Stromal cell of bone marrow (primary cell): ENCODE measurements around the gene KCNK5.

Experiments
- DNase-seq: peaks from one replicate; pipeline ENCODE4 v3.0.0-alpha.2; 2012; ENCODE audit warnings: low read depth

Gene KCNK5

DNA sequence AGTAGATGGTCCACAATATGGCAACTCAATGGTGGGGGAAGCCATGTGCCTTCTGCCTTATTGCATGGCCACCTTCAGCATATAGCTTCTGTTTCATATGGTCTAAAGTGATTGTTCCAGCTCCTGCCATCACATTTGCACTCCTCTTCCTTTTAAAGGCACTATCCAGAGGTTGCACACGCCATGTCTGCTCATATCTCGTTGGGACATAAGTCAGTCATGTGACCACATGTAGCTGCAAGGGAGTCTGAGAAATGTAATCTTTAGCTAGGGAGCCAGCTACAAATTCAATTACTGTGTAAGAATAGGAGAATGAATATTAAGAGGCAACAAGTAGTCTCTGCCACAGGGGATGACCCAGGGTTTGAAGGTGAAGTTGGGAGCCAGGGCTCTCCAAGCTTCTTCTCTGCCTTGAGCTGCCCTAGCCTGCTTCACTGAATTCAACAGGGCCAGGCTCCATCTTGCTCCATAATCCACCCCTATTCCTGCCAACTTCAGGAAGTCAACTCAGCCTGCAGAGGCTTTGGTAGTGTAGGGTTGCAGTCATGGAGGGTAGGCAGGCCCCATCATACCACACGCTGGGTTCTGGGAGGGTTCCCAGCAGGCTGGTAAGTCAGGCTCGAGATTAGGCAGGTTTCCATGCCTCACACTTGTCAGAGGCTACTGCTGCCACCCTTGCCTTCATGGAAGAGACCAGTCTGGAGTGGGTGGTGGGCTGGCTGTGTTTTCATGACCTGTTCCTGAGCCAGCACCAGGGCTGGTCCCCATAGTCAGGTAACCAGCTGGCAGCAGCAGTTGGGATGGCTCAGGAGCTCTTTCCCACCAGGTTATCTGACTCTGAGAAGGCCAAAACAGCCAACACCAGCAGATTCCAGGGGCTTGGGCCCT, 57.5 kb downstream of the KCNK5 start:
- no peak for DNase-seq

DNA sequence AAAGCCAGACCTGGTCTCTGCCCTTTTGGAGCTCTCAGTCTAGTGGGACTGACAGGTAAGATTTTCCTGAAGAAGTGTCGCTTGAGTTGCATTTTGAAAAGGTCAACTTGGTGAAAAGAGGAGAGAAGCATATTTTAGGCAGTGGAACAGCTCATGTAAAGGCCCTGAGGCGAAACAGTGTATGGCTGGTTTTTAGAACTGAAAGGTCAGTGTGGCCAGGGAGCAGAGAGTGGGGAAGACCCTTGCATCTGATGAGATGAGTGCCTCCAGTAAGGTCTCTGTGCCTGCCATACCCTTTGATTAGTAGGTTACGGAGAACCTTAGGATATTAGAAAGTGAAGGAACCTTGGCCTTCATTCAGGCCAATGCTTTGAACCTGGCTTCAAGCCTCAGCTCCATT, 58.4 kb downstream of the KCNK5 start:
- no peak for DNase-seq

DNA sequence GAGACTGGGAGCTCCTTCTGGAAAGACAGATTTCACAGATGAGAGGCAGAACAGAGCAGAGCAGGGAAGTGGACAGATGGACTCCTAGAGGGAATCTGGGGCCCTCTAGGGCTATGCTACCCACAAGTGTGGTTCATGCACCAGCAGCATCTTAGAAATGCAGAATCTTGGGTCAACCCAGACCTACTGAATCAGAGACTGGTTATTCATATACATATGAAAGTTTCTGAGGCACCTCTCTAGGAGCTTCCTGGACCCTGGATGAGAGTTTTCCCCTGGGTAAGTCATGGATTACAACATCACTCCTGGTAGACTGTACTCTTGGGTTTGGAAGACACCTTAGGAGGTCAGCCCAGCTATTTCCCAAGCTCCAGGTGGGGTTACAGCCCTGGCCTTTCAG, 58.9 kb downstream of the KCNK5 start:
- DNase-seq: no peak

DNA sequence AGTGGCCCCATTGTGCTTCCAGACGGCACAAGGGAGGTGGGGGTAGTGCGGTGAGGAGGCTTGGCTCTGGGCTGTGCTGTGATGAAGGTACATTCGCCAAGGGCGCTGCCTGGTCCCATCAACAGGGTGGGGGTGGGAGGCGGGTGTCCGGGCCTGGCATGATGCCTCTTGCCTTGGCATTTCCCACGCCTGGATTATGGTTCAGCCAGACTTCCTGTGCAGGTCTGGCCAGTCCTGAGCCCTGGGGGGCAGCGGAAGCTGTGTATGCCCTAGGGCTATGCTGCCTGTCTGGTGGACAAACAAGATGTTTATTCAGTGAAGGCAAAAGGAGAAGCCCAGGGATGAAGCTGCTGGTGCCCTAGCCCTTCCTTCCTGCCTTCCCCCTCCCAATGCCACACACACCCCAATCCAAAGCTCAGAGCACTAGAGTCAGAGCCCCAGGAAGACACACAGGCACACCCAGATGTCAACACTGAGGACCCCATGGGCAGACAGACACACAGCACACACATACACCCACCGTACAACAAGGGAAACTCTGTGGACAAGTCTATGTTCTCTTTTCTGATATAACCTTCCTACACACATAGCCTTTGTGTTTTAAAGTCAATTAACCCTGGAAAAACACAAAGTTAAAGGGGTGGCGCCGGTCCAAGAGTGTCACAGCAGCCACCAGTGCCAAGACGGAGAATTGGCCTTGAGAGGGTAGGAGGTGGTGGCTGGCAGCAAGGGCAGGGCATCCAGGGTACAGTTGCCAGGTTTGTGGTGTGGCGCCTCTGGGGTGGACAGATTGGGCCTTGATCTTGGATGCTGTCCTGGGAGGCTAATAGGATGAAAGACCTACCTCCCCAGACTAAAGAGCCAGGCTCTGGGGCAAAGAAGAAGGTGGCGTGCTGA, 59.6 kb downstream of the KCNK5 start:
- no peak for DNase-seq

DNA sequence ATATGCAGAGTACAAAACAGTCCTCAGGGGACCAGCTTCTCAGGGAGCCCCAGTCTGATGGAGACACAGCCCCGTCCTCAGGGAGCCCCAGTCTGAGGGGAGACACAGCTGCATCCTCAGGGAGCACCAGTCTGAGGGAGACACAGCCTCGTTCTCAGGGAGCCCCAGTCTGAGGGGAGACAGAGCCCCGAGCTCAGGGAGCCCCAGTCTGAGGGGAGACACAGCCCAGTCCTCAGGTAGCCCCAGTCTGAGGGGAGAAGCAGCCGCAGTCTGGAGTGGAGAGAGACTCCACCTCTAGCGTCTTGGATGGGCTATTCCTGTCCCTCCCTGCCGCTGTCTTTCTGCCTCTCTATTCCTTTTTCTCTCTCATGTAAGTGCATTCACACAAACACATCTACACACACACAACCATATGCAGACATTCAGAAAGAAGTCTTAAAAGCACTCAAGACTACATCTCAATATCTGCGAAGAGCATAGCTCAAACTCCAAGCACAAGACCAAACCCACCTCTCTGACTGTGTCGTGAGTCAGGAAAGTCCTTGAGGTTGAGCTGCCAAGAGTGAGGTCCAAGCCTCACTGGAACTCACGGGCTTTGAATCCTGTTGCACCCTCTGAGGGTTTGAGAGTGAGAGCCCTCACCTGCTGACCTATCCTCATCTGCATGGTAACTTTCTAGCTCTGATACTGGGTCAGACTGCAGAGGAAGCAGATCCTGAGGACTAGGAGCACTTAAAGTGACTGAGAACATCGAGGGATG, 61.2 kb downstream of the KCNK5 start:
- DNase-seq: no peak

DNA sequence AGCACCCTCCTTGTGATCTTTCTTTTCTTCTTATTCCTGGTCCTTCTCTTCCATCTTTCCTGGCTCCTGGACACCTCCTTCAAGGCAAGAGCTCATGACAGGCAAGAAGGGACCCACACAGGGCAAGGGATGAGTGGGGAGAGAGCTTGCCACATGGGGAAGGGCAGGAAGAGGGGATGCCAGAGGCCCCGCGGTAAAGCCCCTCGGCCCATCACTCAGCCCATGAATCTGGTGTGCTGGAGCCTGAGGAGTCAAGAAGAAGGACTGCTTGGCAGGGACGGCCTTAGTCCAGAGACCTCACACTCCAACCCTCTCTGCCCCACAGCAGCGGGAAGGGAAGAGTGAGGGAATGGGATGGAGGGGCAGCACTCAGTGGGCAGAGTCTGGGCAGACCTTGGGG, 62.0 kb downstream of the KCNK5 start:
- no peak for DNase-seq

DNA sequence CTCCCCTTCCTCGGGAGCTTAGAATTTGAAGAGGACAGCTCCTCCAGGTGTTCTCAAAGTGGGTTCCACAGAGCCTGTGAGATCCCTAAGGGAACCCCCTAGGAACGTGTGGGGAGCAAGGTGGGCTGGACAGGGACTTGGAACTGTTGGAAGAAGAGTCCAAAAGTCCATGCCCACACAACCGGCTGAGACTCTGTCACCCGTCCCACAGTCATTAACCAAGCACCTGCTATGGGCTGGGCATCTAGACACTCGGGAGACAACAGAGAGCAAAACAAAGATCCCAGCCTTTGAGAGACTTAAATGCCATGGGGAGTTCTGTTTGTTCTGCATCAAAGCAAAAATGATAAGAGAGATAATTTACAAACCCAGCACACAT, 62.4 kb downstream of the KCNK5 start:
- DNase-seq: no peak

DNA sequence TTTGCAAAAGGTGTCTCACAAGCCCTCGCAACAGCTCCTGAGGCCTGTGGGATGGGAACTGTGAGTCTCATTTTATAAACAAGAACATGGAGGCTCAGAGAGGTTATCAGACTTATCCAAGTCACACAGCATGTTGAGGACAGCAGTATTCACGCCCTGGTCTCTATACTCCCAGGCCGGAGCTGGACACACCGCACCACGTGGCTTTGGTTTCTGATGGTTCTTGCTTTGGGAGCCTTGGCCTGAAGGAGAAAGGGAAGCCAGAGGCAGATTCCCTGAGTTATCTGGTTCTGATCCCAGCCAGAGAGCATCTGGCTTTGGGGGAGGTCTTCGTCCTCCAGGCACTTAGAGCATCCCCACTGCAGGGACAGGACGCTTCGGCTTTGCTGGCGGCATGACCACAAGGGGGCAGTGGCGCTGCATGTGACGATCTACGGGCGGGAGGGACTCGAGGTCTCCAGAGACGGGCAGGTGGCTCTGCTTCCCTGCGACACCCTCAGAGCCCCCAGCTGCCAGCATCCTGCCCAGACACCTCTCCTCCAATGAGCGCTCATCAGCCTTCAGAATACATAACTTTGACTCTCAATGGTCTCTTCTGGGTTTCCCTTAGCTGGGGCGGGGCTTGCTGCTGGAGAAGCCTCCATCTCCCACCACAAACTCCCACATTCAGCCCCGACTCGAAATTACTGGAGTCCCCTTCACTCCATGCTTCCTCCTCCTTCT, 62.9 kb downstream of the KCNK5 start:
- peak; percentile 4 for DNase-seq

DNA sequence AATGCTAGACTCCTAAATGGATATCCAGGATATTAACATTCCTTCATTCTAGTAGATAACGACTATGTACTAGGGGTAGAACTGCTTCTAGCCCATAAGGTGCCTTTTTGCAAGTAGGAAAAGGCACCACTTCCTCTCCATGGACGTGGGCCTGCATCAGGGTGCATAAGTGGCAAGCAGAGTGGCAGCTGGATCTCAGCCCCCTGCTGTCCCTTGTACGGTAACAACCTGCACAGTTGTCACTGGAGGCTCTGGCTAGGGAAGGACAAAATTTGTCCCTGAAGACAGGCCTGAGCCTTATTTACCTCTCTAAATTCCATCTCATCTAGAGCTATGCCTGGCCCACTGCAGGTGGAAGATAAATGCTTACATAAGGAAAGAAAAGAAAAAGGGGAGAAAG, 71.8 kb downstream of the KCNK5 start:
- DNase-seq: no peak

DNA sequence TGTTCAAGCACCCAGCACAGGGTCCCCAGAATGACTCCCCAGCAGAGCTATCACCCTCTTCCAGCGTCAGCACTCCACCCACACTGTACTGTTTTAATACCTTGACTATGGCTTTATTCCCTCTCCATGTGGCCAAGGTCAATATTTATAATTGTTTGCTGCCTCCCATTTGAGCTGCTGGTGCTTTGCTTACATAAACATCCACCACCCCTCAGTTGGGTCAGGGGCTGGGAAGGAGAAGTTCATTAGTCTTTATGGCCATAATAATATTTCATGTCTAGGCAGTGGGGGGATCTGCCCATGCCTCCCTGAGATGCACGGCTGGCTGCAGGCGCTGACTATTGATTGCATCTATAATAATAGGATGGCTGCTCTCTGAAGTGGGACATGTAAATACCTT, 72.5 kb downstream of the KCNK5 start:
- DNase-seq: no peak

DNA sequence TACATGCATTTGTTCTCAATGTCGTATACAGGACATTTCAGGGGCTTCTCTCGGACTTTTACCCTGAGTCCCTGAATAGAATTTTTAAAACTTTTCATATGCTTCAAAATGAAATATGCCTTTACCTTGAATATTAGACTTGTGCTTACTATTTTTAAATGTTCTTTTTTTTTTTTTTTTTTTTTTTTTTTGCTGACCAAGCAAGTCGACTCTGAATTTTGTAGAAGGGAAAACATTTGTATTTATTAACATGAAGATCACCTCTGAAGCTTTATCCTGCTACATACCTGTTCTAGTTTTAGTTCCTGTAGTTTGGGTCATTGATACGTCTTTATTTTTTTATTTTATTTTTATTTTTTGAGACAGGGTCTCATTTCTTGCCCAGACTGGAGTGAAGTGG, 74.6 kb downstream of the KCNK5 start:
- no peak for DNase-seq

DNA sequence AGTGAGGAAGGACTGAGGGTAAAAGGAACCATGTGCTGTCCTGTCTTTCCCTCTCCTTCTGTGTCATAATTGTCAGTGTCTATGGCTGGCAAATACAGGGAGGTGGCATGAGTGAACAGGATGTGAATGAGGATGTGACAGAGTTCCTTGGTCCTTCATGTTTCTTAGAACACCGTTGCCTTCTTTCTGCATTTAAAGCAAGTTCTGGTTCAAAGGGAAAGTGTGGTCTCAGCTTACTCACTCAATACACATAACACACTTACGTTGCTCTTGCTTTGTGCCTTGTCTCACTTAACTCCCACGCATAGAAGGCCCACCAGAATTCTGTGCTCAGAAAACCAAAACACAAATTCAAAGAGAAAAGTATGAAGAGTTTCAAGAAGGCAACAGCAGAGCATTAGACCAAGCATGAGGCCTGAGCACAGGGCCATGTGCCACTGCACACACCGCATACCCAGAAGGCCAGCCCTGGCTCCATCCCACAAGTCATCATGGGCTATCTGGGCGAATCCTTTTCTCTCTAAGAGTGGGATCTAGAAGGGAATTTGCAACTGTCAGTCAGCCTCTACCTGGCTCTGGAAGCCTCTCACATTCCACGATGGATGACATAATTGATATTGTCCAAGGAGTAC, 75.4 kb downstream of the KCNK5 start:
- no peak for DNase-seq

DNA sequence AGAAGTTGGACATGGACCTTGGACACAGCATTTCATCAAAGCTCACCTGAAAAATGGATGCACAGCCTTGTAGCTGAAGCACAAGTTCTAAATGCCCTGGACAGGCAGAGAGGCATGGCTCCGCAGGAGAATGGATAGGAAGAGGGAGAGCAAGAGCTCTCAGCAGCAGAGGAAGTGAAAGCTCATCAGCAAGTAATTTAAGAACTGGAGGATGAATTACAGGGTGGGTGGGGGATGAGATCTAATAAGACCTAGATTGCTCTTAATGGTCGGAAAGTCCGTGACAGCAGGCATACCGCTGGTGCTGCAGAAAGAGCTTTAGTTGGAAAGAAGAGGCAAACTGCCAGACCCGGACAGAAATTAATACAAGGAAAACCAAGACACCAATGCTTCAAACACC, 77.0 kb downstream of the KCNK5 start:
- no peak for DNase-seq

DNA sequence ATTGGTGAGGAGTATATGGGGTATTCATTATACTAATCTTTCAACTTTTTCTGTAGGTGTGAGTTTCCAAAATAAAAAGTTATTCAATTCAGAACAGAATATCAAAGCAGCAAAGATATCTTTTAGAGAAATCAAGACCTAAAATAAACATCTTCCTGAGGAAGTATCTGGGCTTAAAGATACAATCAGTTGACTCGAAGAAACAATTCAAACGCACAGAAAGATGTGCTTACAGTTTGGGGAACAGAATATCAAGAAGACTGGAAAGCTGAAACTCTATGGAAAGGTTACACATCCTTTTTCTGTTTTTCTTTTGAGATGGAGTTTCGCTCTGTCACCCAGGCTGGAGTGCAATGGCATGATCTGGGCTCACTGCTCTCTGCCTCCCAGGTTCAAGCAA, 78.1 kb downstream of the KCNK5 start:
- DNase-seq: no peak

DNA sequence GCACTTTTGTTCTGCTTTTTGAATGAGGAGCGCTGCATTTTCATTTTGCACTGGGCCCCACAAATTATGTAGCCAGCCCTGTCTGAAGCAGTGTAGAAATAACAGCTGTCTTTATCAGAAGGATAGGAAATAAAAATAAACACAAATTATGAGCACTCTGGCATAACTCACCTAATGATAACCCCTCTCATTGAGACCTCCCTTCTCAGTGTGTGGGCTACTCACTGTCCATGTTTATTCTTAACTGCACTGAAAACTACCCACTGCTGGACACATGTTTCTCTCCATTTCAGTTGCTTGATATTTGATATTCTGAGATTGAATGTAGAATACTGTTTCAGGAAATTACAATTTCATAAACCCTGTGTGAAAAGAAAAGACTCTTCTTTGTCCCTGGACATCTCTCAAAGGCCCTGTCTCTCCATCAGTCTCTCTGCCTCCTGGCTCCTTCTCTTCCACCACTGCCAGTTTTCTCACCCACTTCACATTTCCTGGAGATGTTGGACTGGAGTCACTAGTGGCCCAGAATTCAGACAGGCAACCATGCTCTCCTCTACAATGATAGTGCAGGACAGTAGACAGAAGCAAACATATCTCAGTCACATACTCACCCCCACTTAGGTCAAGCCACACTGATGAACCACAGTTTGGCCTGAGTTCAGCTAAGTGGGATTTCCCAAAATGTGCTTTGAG, 84.6 kb downstream of the KCNK5 start:
- DNase-seq: no peak

DNA sequence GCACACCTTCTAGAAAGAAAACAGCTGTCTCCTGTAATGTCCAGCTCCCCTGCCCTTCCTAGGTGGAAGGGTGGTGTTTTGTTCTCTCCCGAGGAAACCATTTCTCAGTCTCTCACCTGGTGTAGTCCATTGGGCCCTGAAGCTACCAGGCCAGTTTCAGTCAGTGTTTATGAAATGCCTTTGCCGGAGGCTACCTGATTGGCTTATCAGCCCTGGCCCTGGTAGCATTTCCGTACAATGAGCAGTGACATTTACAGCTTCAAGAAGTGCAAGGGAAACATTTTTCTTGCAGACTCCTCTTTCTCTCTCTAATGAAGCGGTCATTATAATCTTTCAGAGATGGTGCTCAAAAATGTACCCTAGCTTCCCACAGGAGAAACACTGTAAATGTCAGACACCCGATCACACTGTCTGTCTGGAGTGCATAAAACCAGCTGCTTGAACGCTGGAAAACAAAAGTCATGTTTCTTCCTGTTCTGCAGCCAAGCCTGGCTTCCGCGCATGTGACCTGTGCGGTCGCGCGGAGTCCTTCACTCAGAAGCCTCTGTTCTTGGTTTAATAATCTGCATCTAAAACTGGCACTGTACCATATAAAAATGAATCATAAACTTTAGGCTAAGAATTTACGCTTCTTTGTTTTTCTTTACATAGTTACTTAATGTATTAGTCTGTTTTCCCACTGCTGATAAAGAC, 85.9 kb downstream of the KCNK5 start:
- no peak for DNase-seq

DNA sequence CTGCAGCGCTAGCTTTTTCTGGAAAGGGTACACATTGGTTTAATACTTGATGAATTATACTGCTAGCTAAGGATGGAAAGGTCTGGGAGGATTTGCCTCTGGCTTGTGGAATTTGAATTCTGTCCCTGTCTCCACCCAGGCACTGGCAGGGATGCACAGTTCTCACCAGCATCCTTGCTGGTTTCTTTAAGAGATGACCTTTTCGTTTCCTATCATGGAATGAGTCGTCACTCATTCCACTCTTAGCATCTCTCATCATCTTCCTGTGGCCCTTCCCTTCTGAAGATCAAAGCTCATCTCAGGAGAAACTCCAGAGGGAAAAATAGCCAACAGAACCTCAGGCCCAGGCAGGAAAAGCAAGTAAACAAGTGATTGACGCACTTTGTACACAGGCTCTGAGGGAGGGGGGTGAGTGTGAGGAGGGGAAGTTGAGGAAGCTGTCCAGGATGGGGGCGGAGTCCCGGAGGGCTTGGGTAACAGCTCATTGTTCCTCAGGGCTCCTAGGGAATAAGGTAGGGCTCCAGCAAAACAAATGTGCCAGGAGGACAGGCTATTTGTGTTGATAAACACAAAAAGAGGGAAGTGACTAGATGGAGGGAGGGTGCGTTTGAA, 88.6 kb downstream of the KCNK5 start:
- DNase-seq: no peak
